WTC11 (cell line): ENCODE results near the gene NAPB. TPM values are rescaled to one million over a fixed set of nuclear protein-coding genes. Genes with fewer than 3 reads are reported as not detected.

Source experiments
- ATAC-seq: fragments of 200-7000 bp; cut with Tn5 transposase; 2 replicates; pipeline ENCODE4 v1.10.0; 2021; ENCODE audit warnings: mild to moderate bottlenecking, moderate library complexity
- CTCF ChIA-PET: fragments of 300-600 bp; sonication (Branson Sonifier 250); formaldehyde crosslinking; loops from one replicate; lab custom pipeline; 2021; ENCODE audit warnings: antibody characterized with exemption; lab: Charles Lee
- POLR2A ChIA-PET: fragments of 350-600 bp; sonication (Branson Sonifier 250); formaldehyde crosslinking; loops from one replicate; lab custom pipeline; 2021; ENCODE audit warnings: antibody characterized with exemption; lab: Charles Lee
- DNase-seq: peaks from one replicate; pipeline ENCODE4 v3.0.0; 2021; ENCODE audit warnings: low spot score
- H3K27ac Mint-ChIP-seq: 2 replicates; pipeline ENCODE4 v1.8.0; 2021; ENCODE audit warnings: mixed read lengths
- H3K27me3 Mint-ChIP-seq: 2 replicates; pipeline ENCODE4 v1.8.0; 2021; ENCODE audit warnings: low read depth, mild to moderate bottlenecking, moderate library complexity, mixed read lengths
- H3K36me3 Mint-ChIP-seq: 2 replicates; pipeline ENCODE4 v1.8.0; 2021; ENCODE audit warnings: mixed read lengths
- H3K4me1 Mint-ChIP-seq: 2 replicates; pipeline ENCODE4 v1.8.0; 2022; ENCODE audit warnings: mixed read lengths
- H3K4me3 Mint-ChIP-seq: 2 replicates; pipeline ENCODE4 v1.8.0; 2021; ENCODE audit warnings: mild to moderate bottlenecking, moderate library complexity, mixed read lengths
- H3K9me3 Mint-ChIP-seq: 2 replicates; pipeline ENCODE4 v1.8.0; 2021; ENCODE audit warnings: mixed read lengths
- AR ChIP-seq: fragments of 250-450 bp; sonication (Bioruptor Pico); IDR thresholded peaks from 2 replicates; pipeline ENCODE4 v1.9.0; 2021; ENCODE audit warnings: mild to moderate bottlenecking
- ATF3 ChIP-seq: sonication (generic); formaldehyde crosslinking; conservative IDR thresholded peaks from 2 replicates; pipeline ENCODE4 v1.8.1; 2022; ENCODE audit warnings: mild to moderate bottlenecking, missing genetic modification reagents
- CBFB ChIP-seq: sonication (generic); formaldehyde crosslinking; IDR thresholded peaks from 2 replicates; pipeline ENCODE4 v1.8.1; 2022; ENCODE audit warnings: mild to moderate bottlenecking, low read depth, missing genetic modification reagents
- E2F4 ChIP-seq: sonication (generic); formaldehyde crosslinking; IDR thresholded peaks from 2 replicates; pipeline ENCODE4 v1.8.1; 2022; ENCODE audit warnings: low read depth, mild to moderate bottlenecking, moderate library complexity, missing genetic modification reagents, borderline replicate concordance
- FOXP1 ChIP-seq: sonication (generic); formaldehyde crosslinking; IDR thresholded peaks from 2 replicates; pipeline ENCODE4 v1.8.0; 2022; ENCODE audit warnings: missing genetic modification reagents, mild to moderate bottlenecking, moderate library complexity, borderline replicate concordance
- HMGXB4 ChIP-seq: sonication (generic); formaldehyde crosslinking; IDR thresholded peaks from 2 replicates; pipeline ENCODE4 v1.8.1; 2023; ENCODE audit warnings: mild to moderate bottlenecking, moderate library complexity, missing genetic modification reagents
- IRF1 ChIP-seq: sonication (generic); formaldehyde crosslinking; IDR thresholded peaks from 2 replicates; pipeline ENCODE4 v1.8.0; 2023; ENCODE audit warnings: missing genetic modification reagents
- IRF2 ChIP-seq: sonication (generic); formaldehyde crosslinking; IDR thresholded peaks from 2 replicates; pipeline ENCODE4 v1.8.0; 2022; ENCODE audit warnings: low read depth, missing genetic modification reagents, borderline replicate concordance
- JAZF1 ChIP-seq: fragments of 250-450 bp; sonication (Bioruptor Pico); IDR thresholded peaks from 2 replicates; pipeline ENCODE4 v1.9.0; 2021; ENCODE audit warnings: moderate library complexity, mild to moderate bottlenecking, inconsistent platforms
- KAT7 ChIP-seq: sonication (generic); formaldehyde crosslinking; IDR thresholded peaks from 2 replicates; pipeline ENCODE4 v1.8.1; 2023; ENCODE audit warnings: missing genetic modification reagents, mild to moderate bottlenecking, borderline replicate concordance
- MYBL2 ChIP-seq: sonication (generic); formaldehyde crosslinking; IDR thresholded peaks from 2 replicates; pipeline ENCODE4 v1.8.1; 2023; ENCODE audit warnings: mild to moderate bottlenecking, moderate library complexity, missing genetic modification reagents
- PRRX2 ChIP-seq: fragments of 250-450 bp; sonication (Bioruptor Pico); IDR thresholded peaks from 2 replicates; pipeline ENCODE4 v1.8.0; 2021; ENCODE audit warnings: mild to moderate bottlenecking
- TEAD4 ChIP-seq: sonication (generic); formaldehyde crosslinking; IDR thresholded peaks from 2 replicates; pipeline ENCODE4 v1.8.0; 2022; ENCODE audit warnings: mild to moderate bottlenecking, missing genetic modification reagents
- ZNF138 ChIP-seq: sonication (generic); formaldehyde crosslinking; conservative IDR thresholded peaks from 2 replicates; pipeline ENCODE4 v1.8.1; 2022; ENCODE audit warnings: mild to moderate bottlenecking, moderate library complexity, missing genetic modification reagents
- ZNF281 ChIP-seq: sonication (generic); formaldehyde crosslinking; IDR thresholded peaks from 2 replicates; pipeline ENCODE4 v1.8.0; 2023; ENCODE audit warnings: mild to moderate bottlenecking, missing genetic modification reagents
- ZNF425 ChIP-seq: fragments of 250-450 bp; sonication (Bioruptor Pico); conservative IDR thresholded peaks from 2 replicates; pipeline ENCODE4 v1.9.0; 2021; ENCODE audit warnings: mild to moderate bottlenecking
- total RNA-seq: library from RNA; stranded (reverse); gene quantifications from 3 replicates; pipeline ENCODE4 v1.2.3, GENCODE V29; 2021

NAPB gene
- total RNA-seq, 1 experiment from 2014 or later: 12.9 TPM

- TF ChIP-seq TEAD4 (CRISPR knock-in tag): no peak
- TF ChIP-seq JAZF1 (CRISPR knock-in tag): no peak
- TF ChIP-seq ZNF281 (CRISPR knock-in tag): no peak
- TF ChIP-seq, all 79 proteins: peak for 0
- DNase-seq (no peak), ATAC-seq (no peak)
- Mint-ChIP-seq H3K36me3 (no peaks in the 10 kb centered on the region), H3K4me1 (0 out of 2 replicates have a peak, but pooled peaks cover 8% of the 10 kb centered on the region), H3K27me3 (peaks cover 3% of the 10 kb centered on the region; the same call in 1 of the 2 replicates), H3K9me3 (no peaks in the 10 kb centered on the region), H3K4me3 (no peak overlapping the region), H3K27ac (no peak overlapping the region)
- POLR2A ChIA-PET: no interaction called here
- CTCF ChIA-PET: interaction anchor here (0.6 to 3.3 kb wide), 7 partner anchors 9 to 419 kb away, joined by 3 to 21 read pairs (median 6); partner anchors contain the start of gene NAPB
These were observed 24.4 kb upstream of the NAPB start for GRCh38 chr20:23445596-23446217.

- TF ChIP-seq CBFB (CRISPR knock-in tag) (no peak), MYBL2 (no peak), IRF1 (no peak), AR (CRISPR knock-in tag) (no peak), ATF3 (no peak), KAT7 (CRISPR knock-in tag) (no peak), PRRX2 (CRISPR knock-in tag) (no peak), IRF2 (no peak), ZNF138 (CRISPR knock-in tag) (no peak), HMGXB4 (no peak), ZNF425 (CRISPR knock-in tag) (no peak), E2F4 (CRISPR knock-in tag) (no peak), FOXP1 (CRISPR knock-in tag) (no peak)
- CTCF ChIA-PET: interaction anchor here (0.6 to 3.8 kb wide), 5 partner anchors 24 to 419 kb away, joined by 3 to 38 read pairs (median 12); partner anchors contain the start of gene NAPB
- ATAC-seq (no peak), DNase-seq (no peak)
- peaks cover 7% of the 10 kb centered on the region; the same call in 1 of the 2 replicates for H3K27me3 Mint-ChIP-seq
- H3K4me1 Mint-ChIP-seq: 0 out of 2 replicates have a peak, but pooled peaks cover 8% of the 10 kb centered on the region
- H3K4me3 Mint-ChIP-seq: no peak overlapping the region
- H3K36me3 Mint-ChIP-seq: no peaks in the 10 kb centered on the region
- no peak overlapping the region for H3K27ac Mint-ChIP-seq
- POLR2A ChIA-PET: no interaction called here
- no peaks in the 10 kb centered on the region for H3K9me3 Mint-ChIP-seq
These were observed 23.6 kb upstream of the NAPB start for GRCh38 chr20:23444859-23445258.
